KOPT-K1 (cell line): Measurements from ENCODE around the gene UBXN11.
"Not testable (repeated sequence)": the region's sequence is repeated elsewhere in the genome, so short reads cannot be mapped to it uniquely, and the experiment has no call there.

Experiments used
- H3K27ac ChIP-seq: fragments of 200-600 bp; sonication (generic); 2 replicates; pipeline ENCODE4 v1.5.1; 2016; ENCODE audit warnings: antibody characterized with exemption, mild to moderate bottlenecking, low read depth, low read length; ENCODE audit not compliant: poor library complexity, severe bottlenecking
- H3K36me3 ChIP-seq: fragments of 200-600 bp; sonication (generic); 2 replicates; pipeline ENCODE4 v1.5.1; 2017; ENCODE audit warnings: antibody characterized with exemption, mild to moderate bottlenecking, low read length, moderate library complexity; ENCODE audit not compliant: insufficient read depth
- H3K9me3 ChIP-seq: fragments of 200-600 bp; sonication (generic); 2 replicates; pipeline ENCODE4 v1.5.1; 2017; ENCODE audit warnings: antibody characterized with exemption, low read length, mild to moderate bottlenecking; ENCODE audit not compliant: insufficient read depth, poor library complexity, severe bottlenecking

UBXN11 gene

GRCh38 chr1:26297791-26298124 lies 8.7 kb downstream of the UBXN11 start:
- no peaks in the 10 kb centered on the region for H3K9me3 ChIP-seq
- no peaks in the 10 kb centered on the region for H3K36me3 ChIP-seq
- no peak overlapping the region for H3K27ac ChIP-seq

GRCh38 chr1:26297057-26297790 lies 9.2 kb downstream of the UBXN11 start:
- no peaks in the 10 kb centered on the region for H3K9me3 ChIP-seq
- H3K27ac ChIP-seq, result no peak overlapping the region
- H3K36me3 ChIP-seq, result no peaks in the 10 kb centered on the region

DNA sequence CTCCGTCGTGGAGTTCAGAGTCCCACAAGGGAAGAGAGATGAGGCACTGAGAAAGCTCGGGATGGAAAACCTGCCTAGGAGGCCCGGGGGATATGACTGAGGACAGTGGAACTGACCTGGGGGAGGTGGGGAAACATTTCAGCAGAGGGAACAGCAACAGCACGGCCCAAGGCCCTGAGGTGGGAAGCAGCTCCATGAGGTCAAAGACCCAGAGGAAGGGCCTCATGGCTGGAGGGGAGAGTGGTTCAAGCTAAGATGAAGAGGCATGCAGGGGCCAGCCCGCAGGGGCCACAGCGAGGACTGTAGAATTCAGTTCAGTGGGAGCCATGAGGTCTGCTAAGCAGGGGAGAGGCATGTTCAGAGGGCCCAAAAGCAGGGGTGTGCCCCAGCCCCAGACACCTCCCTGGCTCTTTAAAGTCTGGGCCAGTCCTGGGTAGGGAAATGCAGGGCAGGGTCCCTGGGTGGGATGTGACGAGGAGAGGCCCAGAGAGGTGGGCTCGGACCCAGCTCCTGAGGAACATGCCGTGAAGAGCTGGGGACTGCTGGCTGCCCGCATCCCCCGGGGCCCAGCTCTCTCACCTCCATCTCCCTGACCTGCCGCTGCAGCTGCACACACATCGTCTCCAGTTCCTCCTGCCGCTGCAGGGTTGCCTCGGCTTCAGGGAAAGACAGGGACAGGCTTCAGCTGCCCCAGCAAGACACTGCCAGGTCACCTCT lies 9.9 kb downstream of the UBXN11 start:
- H3K27ac ChIP-seq, result no peak overlapping the region
- H3K36me3 ChIP-seq, result no peaks in the 10 kb centered on the region
- H3K9me3 ChIP-seq, result no peaks in the 10 kb centered on the region

DNA sequence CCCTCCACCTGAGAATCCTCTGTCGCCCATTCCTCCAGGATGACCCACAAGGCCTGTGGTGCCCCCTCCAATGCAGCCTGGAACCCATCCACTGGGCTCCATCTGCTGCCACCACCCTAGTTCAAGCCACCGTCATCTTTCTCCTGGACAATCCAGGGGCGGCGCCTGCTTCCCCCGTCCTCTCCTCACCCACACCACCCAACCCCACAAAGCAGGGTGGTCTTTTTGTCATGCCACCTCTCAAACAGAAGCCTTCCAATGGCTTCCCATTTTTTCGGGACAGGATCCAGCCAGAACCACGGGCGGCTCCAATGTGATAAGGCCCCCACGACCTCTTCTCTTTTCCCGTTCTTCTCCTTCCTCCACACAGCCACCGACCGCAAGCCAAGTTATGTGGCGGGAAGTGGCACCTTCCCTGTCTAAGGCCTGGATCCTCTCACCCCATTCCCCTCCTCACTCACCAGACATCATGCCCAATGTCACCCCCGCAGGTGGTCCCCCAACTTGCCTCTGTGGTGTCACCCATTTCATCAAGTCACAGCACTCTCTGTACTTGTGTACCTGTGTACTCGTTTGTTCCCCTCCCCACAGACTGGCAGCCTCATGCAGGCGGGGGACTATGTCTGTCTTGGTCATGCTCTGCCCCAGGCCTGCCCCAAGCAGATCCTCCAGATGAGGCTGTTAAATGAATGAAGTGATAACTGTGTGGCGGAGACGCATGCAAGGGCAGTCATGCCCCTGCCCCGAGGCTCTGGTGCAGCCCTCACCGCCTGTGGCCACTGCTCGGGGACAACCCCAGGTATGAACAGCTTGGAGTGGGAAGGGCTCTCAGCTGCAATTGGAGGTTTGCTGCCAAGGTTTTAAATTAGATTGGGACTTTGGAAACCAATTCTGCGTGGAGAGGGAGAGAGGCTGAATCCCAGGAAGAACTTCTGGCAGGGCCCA lies 11.0 kb downstream of the UBXN11 start:
- Histone ChIP-seq H3K36me3 (no peaks in the 10 kb centered on the region), H3K27ac (no peak overlapping the region)

DNA sequence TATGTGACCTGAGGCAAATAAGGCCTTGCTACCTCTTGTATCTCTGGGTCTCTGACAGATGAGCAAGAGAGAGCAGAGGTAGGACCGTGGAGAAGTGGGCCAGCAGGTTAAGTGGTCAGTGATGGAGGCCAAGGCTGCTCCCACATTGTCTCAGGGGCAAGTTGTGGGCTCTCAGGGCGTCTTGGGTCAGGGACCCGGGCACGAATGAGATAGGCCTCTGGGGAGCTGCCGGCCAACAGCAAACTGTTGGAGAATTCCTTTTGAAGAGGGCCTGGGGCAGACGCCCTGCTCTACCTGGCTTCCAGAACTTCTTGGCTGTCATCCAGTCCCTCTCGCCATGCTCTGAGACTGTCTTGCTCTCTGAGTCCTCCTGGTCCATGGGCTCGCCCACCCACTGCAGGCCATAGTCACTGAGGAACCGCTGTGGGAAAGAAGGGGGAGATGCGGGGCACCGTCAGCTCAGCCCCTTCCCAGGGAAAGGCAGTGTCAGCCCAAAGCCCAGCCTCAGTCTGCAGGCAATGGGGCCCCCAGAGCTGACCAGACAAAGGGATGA lies 12.4 kb downstream of the UBXN11 start:
- Histone ChIP-seq H3K9me3 (no peaks in the 10 kb centered on the region), H3K27ac (no peak overlapping the region), H3K36me3 (no peaks in the 10 kb centered on the region)

More for the DNA sequence above, 11.0 kb downstream of the UBXN11 start:
- no peaks in the 10 kb centered on the region for H3K9me3 ChIP-seq

GRCh38 chr1:26292735-26293134 lies 13.7 kb downstream of the UBXN11 start:
- H3K27ac ChIP-seq, H3K9me3 ChIP-seq, H3K36me3 ChIP-seq: not testable (repeated sequence)

DNA sequence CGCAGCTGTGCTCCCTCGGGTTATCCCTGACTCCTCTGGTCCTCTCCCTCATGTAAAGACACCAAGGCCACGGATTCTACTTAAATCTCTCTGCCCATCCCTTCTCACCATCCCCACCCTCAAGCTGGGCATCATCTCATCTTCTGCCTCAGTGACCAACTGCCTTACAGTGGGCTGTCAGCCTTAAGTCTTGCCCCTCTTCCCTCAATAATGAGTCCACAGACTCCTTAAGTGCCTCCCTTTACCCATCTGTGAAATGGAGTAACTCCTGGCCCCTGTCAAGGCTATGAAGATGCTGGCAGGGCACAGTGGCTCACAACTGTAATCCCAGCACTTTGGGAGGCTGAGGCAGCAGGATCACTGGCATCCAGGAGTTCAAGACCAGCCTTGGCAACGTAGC lies 14.5 kb downstream of the UBXN11 start:
- Histone ChIP-seq H3K36me3 (no peaks in the 10 kb centered on the region), H3K27ac (peak overlapping the region; percentile 99), H3K9me3 (no peaks in the 10 kb centered on the region)

GRCh38 chr1:26291433-26291832 lies 15.0 kb downstream of the UBXN11 start:
- no peaks in the 10 kb centered on the region for H3K9me3 ChIP-seq
- no peaks in the 10 kb centered on the region for H3K36me3 ChIP-seq
- peak overlapping the region; percentile 99 for H3K27ac ChIP-seq

- H3K36me3 ChIP-seq, result no peaks in the 10 kb centered on the region
- H3K27ac ChIP-seq, result peak overlapping the region; percentile 99
Measured at GRCh38 chr1:26290882-26291261, 15.6 kb downstream of the UBXN11 start.

DNA sequence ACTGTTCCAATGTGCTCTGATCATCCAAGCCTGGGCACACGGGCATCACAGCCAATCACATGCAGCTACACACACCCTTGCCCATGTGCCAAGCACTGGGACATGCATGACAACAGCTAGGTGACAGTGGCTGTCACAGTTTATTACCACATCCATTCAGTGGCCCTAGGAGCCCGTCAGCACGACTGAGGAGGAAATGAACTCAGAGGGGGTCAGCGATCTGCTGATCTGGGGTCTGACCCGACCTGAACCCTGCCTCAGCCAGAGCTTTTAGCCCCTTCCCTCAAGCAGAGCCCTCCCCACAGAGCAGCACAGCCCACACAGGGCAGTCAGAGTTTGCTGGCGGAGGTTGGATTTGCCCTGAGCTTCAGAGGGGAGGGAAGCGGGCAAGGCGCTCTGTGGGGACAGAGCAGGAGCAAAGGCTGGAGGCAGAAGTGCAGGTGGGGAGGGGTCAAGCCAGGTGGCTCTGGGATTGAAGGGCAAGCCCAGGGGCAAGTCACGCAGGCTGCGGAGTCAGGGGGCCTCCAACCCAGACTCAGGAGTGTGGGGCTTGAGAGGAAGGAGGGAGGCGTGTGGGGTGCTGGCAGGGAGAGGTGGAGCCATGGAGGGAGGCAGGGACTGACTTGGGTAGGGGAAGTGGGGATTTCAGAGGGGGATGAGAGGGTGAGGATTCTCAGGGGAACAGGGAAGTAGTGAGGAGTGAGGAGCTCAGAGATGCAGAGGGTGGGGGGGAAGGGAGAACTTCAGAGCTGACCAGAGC lies 16.1 kb downstream of the UBXN11 start:
- Histone ChIP-seq H3K27ac (peak overlapping the region; percentile 99), H3K36me3 (no peaks in the 10 kb centered on the region)

More at GRCh38 chr1:26290882-26291261, 15.6 kb downstream of the UBXN11 start:
- no peaks in the 10 kb centered on the region for H3K9me3 ChIP-seq

DNA sequence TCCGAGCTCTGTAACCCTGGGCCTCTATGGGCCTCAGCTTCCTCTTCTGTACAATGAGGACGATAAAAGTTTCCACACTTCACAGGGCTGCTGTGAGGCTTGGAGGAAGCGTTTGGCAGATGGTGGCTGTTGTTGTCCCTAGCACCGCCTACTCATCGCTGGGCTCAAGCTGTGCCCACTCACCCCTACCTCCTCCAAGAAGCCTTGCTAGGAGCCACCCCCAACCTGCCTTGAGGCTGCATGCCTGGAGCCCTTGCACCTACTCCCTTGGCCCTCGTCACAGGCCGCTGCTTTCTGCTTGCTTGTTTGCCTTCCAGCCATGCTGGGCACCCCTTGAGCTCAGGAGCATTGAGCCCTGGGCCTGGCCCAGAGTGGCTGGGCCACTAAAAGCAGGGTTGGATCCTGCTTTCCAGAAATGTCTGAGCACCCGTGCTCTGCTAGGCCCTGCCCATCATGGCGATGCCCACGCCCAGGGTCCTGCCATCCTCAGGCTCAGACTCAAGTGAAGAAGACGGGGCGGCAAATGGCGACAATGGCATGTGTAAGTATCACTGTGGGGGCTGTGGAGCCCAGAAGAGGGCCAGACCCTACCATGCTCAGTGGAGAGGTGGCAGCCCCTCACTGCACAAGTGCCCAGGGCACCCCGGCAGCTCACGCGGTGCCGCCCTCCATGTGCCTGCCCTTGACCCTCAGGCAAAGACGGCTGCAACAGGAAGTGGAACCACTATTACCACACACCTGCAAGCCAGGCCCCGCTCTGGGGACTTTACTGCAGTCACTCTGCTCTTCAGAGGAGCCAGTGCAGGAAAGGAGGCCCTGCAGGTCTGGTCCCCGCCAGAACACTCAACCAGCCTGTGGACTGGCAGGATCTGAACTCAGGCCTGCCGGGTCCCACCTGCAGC lies 17.0 kb downstream of the UBXN11 start:
- Histone ChIP-seq H3K36me3 (no peaks in the 10 kb centered on the region), H3K27ac (peak overlapping the region; percentile 99), H3K9me3 (no peaks in the 10 kb centered on the region)

More for the DNA sequence above, 16.1 kb downstream of the UBXN11 start:
- H3K9me3 ChIP-seq, result no peaks in the 10 kb centered on the region

DNA sequence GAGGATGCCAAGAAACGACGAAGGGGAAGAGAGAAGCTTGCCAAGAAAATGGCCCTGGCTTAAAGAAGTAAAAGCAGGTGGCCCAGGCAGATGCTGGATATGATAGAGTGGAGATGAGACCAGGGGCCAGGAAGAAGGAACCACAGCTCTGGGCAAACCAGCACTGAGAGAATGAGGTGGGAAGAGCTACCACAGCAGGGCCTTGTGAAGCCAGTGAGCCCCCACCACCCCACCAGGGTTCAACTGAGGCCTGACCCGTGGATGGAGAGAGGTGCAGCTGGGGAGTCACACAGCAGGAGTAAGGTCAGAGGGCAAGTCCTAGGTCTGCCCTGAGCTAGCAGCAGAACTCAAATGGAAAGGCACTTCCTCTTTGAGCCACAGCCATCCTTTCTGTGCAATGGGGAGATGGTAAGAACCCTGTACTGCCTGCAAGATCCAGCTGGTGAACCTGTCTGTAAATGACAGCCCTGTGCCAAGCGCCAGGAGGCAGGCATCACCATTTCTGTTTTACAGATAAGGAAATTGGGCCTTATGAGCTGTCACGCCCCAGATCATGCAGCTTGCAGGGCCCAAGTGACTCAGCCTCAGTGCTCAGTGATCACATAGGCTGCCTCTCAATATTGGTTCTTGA lies 18.0 kb downstream of the UBXN11 start:
- Histone ChIP-seq H3K9me3 (no peaks in the 10 kb centered on the region), H3K27ac (peak overlapping the region; percentile 99), H3K36me3 (peaks cover under 1% of the 10 kb centered on the region; the same call in 1 of the 2 replicates)

DNA sequence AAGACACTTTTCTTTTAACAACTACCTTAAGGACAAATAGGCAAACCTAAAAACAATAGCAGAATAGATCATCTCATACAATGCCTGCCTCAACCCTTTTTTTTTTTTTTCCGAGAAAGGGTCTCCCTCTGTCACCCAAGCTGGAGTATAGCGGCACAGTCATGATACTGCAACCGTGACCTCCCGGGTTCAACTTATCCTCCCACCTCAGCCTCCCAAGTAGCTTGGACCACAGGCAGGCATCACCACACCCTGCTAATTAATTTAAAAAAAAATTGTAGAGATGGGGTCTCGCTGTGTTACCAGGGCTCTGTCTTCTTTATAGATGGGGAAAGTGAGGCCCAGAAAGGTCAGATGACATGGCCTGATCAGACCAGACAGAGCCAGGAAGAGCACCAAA lies 18.6 kb downstream of the UBXN11 start:
- Histone ChIP-seq H3K27ac (peak overlapping the region; percentile 99), H3K9me3 (no peaks in the 10 kb centered on the region), H3K36me3 (peaks cover 6% of the 10 kb centered on the region; the same call in 1 of the 2 replicates)
